Endothelial cell (in vitro differentiated cells): ENCODE data around the gene ZNRF3. TPM values are rescaled to one million over a fixed set of nuclear protein-coding genes. Genes with fewer than 3 reads are reported as not detected.
"Not testable (repeated sequence)": the region's sequence is repeated elsewhere in the genome, so short reads cannot be mapped to it uniquely, and the experiment has no call there.

Experiments used
- DNase-seq: peaks from one replicate; pipeline ENCODE4 v3.0.0; 2021; ENCODE audit warnings: low spot score
- H3K27ac Mint-ChIP-seq: one replicate; pipeline ENCODE4 v1.8.0; 2021; ENCODE audit warnings: mixed read lengths, inconsistent platforms; ENCODE audit not compliant: unreplicated experiment
- H3K27me3 Mint-ChIP-seq: one replicate; pipeline ENCODE4 v1.8.0; 2021; ENCODE audit warnings: mild to moderate bottlenecking, moderate library complexity, mixed read lengths, inconsistent platforms; ENCODE audit not compliant: unreplicated experiment
- H3K36me3 Mint-ChIP-seq: one replicate; pipeline ENCODE4 v1.8.0; 2021; ENCODE audit warnings: mild to moderate bottlenecking, low read depth, mixed read lengths, inconsistent platforms; ENCODE audit not compliant: unreplicated experiment
- H3K4me1 Mint-ChIP-seq: one replicate; pipeline ENCODE4 v1.8.0; 2021; ENCODE audit warnings: mild to moderate bottlenecking, mixed read lengths, inconsistent platforms; ENCODE audit not compliant: unreplicated experiment
- H3K4me3 Mint-ChIP-seq: one replicate; pipeline ENCODE4 v1.8.0; 2021; ENCODE audit warnings: mild to moderate bottlenecking, mixed read lengths, inconsistent platforms; ENCODE audit not compliant: unreplicated experiment
- H3K9me3 Mint-ChIP-seq: one replicate; pipeline ENCODE4 v1.8.0; 2021; ENCODE audit warnings: mixed read lengths, inconsistent platforms; ENCODE audit not compliant: unreplicated experiment
- total RNA-seq: library from RNA; stranded (reverse); fragmentation: NEBNext Ultra II Directional; extraction: Animal tissue kit (Norgen Biotek cat#: 25700); gene quantifications from one replicate; pipeline ENCODE4 v1.2.1, GENCODE V29; 2021; ENCODE audit not compliant: unreplicated experiment
- TF ChIP-seq, protein P1 (sequence below): fragments of 200-600 bp; sonication (generic); IDR thresholded peaks from one replicate; pipeline ENCODE4 v1.5.0; 2021; ENCODE audit warnings: antibody characterized with exemption; ENCODE audit not compliant: unreplicated experiment

The ZNRF3 gene
- total RNA-seq, 1 donor from 2014 or later: 3.3 TPM

- no peak for DNase-seq
- Mint-ChIP-seq H3K4me1 (peaks cover 10% of the 10 kb centered on the region), H3K4me3 (no peak overlapping the region), H3K27ac (no peak overlapping the region), H3K9me3 (no peaks in the 10 kb centered on the region), H3K27me3 (peaks cover 1% of the 10 kb centered on the region), H3K36me3 (no peaks in the 10 kb centered on the region)
- TF ChIP-seq, protein P1, sequence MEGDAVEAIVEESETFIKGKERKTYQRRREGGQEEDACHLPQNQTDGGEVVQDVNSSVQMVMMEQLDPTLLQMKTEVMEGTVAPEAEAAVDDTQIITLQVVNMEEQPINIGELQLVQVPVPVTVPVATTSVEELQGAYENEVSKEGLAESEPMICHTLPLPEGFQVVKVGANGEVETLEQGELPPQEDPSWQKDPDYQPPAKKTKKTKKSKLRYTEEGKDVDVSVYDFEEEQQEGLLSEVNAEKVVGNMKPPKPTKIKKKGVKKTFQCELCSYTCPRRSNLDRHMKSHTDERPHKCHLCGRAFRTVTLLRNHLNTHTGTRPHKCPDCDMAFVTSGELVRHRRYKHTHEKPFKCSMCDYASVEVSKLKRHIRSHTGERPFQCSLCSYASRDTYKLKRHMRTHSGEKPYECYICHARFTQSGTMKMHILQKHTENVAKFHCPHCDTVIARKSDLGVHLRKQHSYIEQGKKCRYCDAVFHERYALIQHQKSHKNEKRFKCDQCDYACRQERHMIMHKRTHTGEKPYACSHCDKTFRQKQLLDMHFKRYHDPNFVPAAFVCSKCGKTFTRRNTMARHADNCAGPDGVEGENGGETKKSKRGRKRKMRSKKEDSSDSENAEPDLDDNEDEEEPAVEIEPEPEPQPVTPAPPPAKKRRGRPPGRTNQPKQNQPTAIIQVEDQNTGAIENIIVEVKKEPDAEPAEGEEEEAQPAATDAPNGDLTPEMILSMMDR: no peak
These were observed 22.0 kb downstream of the ZNRF3 start for GRCh38 chr22:28905256-28905832.

DNA sequence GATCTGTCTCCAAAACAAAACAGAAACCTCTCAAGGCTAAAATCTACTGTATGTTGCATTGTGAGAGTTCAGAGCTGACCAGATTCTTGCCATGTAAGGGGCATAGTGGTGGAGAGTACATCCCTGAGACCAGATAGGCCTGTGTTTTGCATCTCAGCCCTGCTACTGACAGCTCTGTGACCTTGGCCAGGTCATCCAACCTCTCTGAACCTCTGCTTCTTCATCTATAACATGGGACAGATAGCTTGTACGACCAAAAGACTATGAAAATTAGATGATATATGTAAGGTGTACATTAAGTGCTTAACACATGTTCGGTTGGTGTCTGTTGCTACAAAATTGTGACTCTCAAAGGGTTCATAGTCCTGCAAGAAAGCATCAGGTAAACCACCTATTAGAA is 22.9 kb downstream of the ZNRF3 start:
- TF ChIP-seq, protein P1: no peak

GRCh38 chr22:28907311-28908008 is 24.1 kb downstream of the ZNRF3 start:
- H3K36me3 Mint-ChIP-seq: no peaks in the 10 kb centered on the region
- H3K9me3 Mint-ChIP-seq: no peaks in the 10 kb centered on the region
- H3K27ac Mint-ChIP-seq: no peak overlapping the region
- peaks cover 1% of the 10 kb centered on the region for H3K27me3 Mint-ChIP-seq
- H3K4me3 Mint-ChIP-seq: no peak overlapping the region
- TF ChIP-seq, protein P1: no peak
- DNase-seq: no peak
- H3K4me1 Mint-ChIP-seq: peaks cover 10% of the 10 kb centered on the region

More for the DNA sequence above, 22.9 kb downstream of the ZNRF3 start:
- Mint-ChIP-seq H3K36me3 (no peaks in the 10 kb centered on the region), H3K27ac (no peak overlapping the region), H3K4me1 (peaks cover 10% of the 10 kb centered on the region), H3K9me3 (no peaks in the 10 kb centered on the region), H3K4me3 (no peak overlapping the region), H3K27me3 (peaks cover 1% of the 10 kb centered on the region)
- no peak for DNase-seq

DNA sequence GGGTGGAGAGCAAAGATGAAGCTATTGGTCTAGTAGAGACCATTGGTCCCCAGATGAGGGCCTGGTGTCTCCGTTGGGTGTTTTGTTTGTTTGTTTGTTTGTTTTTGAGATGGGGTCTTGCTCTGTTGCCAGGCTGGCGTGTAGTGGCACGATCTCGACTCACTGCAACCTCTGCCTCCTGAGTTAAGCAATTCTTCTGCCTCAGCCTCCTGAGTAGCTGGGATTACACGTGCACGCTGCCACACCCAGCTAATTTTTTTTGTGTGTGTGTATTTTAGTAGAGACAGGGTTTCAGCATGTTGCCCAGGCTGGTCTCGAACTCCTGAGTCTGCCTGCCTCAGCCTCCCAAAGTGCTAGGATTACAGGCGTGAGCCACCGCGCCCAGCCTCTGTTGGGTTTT is 25.4 kb downstream of the ZNRF3 start:
- H3K27ac Mint-ChIP-seq: not testable (repeated sequence)

GRCh38 chr22:28909375-28909774 is 26.0 kb downstream of the ZNRF3 start:
- Mint-ChIP-seq H3K4me3 (no peak overlapping the region), H3K27ac (no peak overlapping the region), H3K4me1 (peaks cover 10% of the 10 kb centered on the region), H3K27me3 (peaks cover 1% of the 10 kb centered on the region), H3K36me3 (no peaks in the 10 kb centered on the region), H3K9me3 (no peaks in the 10 kb centered on the region)
- TF ChIP-seq, protein P1: no peak
- no peak for DNase-seq

More for the DNA sequence above, 25.4 kb downstream of the ZNRF3 start:
- not testable (repeated sequence) for H3K36me3 Mint-ChIP-seq, DNase-seq, H3K27me3 Mint-ChIP-seq, H3K4me3 Mint-ChIP-seq, H3K9me3 Mint-ChIP-seq
- peaks cover 10% of the 10 kb centered on the region for H3K4me1 Mint-ChIP-seq
